GM18868 (cell line): ENCODE data around the gene NPAS2.

Source experiments
- ATAC-seq: cut with Tn5 transposase; IDR thresholded peaks from one replicate; pipeline ENCODE4 v1.9.1; 2021; ENCODE audit warnings: mild to moderate bottlenecking, moderate library complexity; ENCODE audit not compliant: unreplicated experiment

NPAS2 gene

DNA sequence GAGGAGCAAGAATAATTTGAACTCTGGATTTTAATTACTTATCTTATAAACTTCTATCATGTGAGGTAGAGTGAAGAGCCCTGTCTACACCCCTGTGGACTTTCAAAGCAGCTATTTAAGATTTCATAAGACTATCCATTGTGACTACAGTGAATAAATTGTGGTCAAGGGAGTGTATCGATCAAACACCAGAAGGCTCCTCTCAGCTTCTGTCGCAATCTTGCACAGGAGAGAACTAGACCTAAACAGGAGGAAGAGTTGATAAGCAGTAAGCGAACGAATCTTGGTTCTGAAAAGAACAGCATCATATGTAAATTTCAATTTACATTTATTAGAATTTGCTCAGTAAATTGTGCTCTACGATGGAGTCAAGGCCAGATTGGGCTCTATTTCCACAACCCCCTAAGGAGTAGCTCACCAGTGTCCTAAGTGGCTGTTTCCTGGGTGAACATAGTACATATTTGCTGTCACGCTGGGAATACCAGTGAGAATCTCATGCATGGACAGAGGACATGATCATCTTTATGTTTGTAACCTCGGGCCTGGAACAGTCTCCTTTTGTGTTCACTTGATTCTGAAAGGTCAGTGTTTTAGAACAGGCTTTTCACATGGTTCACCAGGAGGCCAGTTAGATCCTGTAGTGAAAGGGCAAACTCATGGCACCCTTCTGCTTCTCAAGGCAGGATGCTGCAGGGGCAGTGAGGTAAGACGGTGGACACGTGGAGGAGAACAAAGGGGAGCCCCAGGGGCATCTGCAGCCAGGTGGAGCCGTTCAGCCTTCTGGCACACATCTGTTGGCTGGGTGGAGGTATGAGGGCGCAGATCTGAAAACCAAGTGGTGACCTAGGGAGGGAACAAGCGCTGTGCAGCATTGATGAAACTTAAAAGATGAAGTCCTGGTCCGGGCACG lies 33.3 kb downstream of the NPAS2 start:
- ATAC-seq = no peak

GRCh38 chr2:100853909-100854810 lies 34.2 kb downstream of the NPAS2 start:
- ATAC-seq = no peak

DNA sequence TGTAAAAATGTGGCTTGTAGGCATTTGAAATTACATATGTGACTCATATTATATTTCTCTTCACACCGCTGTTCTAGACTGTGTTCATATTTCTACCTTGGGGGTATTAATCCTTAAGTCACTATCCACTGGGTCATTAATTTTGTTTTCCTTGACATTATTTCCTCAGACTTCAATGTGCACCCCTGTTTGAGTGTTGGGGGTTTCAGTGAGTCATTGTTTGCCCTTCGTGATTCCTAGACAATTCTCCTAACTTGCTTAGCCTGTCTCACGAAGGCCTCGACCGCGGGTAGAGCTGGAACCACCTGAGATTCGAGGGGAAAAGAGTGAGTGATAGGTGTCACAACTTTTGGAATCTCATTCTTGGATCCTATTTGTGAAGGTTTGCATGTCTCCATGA lies 35.1 kb downstream of the NPAS2 start:
- no peak for ATAC-seq

GRCh38 chr2:100855606-100856005 lies 35.7 kb downstream of the NPAS2 start:
- no peak for ATAC-seq

DNA sequence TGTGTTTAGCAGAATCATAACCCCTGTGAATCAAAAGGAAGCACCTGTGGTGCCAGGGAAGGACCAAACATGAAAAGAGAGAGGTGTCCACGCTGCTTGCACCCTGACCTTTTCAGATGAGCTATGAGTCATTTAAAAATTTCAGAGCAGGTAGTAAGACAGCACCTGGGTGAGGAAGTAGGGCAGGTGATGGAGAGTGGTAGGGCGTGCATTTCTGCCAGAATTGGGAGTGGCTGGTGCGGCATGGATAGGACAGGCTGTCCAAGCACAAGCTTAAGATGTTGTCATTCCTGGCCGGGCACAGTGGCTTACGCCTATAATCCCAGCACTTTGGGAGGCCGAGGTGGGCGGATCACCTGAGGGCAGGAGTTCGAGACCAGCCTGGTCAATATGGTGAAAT lies 36.8 kb downstream of the NPAS2 start:
- no peak for ATAC-seq

DNA sequence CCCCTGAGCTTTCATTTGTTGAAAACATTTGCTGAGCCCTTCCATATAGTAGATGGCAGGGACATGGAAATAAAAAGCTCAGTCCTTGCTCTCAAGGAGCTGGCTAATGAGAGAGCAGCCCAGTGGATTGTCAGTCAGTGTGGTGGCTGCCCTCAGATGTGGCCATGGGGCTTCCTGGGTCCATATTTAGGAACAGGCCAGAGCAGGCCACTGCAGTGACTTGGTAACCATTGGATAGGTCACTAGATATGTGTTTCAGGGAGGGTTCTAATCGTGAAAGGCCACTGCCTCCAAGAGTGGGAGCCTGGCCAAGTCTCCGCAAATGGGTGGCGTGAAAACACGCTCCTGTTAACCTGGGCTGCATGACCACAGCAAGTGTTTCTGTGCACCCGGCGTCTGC lies 37.4 kb downstream of the NPAS2 start:
- ATAC-seq = no peak

DNA sequence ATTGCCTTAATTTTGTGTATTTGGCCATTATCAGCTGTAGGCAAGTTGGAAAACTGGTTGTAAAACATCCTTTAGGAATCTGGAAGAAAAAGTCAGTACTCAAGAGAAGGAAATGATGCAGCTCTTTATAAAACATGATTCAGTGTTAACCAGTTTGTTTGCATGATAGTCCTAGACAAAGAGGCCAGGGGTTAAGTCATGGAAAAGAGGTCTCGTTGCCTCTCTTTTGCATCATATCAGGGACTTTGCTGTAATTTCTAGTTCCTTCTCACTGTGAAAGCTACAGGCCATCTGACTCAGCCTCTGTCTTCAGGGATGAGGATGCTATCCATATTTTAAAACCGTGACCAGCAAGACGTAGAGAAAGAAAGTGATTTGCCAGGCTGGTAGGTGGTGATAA lies 38.0 kb downstream of the NPAS2 start:
- ATAC-seq = no peak

DNA sequence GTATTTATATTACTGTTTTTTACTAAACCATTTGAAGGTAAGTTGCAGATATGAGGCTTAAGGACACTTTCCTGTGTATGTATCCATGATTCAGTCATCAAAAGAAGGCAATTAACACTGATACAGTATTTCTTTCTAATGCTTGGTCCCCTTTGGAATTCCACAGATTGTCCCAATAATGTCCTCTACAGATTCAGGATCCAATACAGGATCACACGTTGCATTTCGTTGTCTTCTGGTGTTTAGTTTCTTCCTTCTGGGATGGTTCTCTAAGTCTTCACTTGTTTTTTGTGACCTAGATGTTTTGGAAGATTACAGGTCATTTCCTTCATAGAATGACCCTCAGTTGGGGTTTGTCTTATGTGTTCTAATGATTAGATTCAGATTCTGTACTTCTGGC lies 40.0 kb downstream of the NPAS2 start:
- ATAC-seq = no peak

DNA sequence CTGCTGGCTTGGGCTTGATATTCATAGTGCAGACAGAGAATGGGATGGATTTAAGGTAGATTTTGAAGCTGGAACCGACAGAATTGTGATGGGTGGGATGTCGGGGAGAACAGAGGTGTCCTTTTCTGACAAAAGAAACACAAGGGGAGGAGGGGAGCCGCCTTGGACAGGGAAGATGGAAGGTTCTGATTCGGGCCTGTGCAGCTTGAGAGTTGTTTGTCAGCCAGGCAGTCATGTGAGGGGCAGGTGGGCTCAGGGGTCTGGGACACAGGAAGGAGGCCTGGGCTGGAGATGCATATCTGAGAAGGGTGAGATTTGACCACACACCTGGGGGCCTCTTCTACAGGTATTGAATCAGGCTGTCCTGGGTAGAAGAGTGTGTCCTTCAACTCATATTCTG lies 41.4 kb downstream of the NPAS2 start:
- no peak for ATAC-seq

DNA sequence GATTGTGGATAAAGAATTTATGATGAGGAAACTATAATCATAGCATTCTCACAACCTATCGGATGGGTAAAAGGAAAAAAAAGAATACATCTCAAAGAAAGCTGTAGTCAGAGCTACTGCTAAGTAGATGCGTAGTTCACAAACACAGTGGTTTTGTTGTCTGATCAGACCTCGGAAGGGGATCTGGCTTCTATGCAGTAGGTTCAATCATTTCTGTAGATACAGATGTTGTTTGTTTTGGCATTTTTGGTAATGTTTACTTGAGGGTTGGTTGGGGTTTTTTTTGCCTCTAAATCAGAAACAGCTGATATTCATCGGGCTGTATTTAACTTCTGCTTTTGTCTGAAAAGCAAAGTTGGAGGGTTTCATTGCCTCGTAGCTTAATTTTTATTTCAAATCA lies 42.1 kb downstream of the NPAS2 start:
- no peak for ATAC-seq

- no peak for ATAC-seq
These were observed 46.0 kb downstream of the NPAS2 start for GRCh38 chr2:100865816-100866460.

DNA sequence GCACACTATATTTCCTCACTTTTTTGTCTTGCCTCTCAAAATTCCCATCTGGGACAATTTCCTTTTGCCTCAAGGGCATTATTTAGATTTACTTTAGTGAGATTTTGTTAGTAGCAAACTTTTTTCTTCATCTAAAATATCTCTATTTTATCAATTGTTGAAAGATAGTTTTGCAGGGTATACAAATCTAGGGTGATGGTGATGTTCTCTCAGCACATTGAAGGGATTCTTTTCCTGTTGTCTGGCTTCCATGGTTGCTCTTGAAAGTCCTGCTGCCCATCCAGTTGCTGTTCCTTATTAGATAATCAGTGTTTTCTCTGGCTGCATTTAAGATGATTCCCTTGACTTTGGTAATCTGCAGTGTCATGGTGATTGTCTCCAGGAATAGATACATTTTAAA lies 48.1 kb downstream of the NPAS2 start:
- ATAC-seq = no peak

GRCh38 chr2:100869120-100869519 lies 49.2 kb downstream of the NPAS2 start:
- no peak for ATAC-seq

GRCh38 chr2:100870652-100871531 lies 51.0 kb downstream of the NPAS2 start:
- ATAC-seq = no peak

DNA sequence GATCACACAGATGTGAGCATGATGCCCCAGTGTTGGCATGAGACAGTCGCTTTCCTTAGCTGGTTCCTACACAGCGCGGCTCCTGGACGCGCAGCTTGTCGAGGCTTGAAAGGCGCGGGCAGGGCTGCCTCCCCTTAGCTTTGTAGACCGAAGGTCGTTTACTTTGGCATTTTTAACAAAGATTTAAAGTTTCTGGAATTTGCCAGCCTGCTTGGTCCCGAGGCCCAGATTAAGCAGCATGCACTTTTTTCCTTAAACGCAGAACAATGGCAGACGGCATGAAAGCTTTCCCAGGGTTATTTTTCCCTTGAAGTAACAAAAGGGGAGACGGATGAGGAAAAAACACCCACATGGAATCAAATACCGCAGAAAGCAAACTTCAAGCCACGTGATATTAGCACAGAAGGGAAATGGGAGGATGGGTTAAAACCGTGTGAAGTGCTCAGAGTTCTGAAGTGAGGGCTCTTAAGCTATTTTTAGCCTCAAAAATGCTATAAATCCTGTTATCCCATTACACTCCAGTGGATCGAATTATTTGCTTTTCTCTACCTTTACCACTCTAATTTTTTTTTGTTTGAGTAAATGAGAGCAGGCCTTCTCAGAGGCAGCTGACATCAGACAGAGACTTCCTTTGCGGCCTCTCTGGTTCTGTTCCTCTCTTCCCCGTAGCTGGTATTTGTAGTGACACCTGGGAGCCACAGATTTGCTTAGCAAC lies 55.7 kb downstream of the NPAS2 start:
- no peak for ATAC-seq

GRCh38 chr2:100876231-100876860 lies 56.4 kb downstream of the NPAS2 start:
- ATAC-seq = no peak

- ATAC-seq = no peak
These were observed 57.6 kb downstream of the NPAS2 start for GRCh38 chr2:100877555-100877954.

- ATAC-seq = no peak
These were observed 58.3 kb downstream of the NPAS2 start for GRCh38 chr2:100878000-100878791.

DNA sequence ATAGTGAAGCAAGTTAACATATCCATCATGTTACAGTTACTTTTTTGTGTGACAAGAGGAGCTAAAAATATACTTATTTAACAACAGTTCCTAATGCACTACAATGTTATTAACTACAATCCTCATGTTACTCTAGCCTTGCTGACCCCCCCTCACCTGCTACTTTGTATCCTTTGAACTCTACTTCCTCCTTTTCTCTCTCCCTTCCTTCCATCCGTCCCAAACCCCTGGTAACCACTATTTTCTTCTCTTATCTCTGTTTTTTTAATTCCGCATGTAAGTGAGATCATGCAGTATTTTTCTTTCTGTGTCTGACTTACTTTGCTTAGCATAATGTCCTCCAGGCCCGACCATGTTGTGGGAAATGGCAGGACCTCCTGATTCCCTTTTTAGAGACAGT lies 59.4 kb downstream of the NPAS2 start:
- ATAC-seq = no peak
